HEK293T (cell line): ENCODE data around the gene ARMC3.
"Not testable (repeated sequence)": the region's sequence is repeated elsewhere in the genome, so short reads cannot be mapped to it uniquely, and the experiment has no call there.

ENCODE experiments used
- CTCF ChIA-PET: fragments of 350-600 bp; formaldehyde crosslinking; extraction: SDS; loops from one replicate; lab custom pipeline; 2021; ENCODE audit warnings: antibody characterized with exemption, inconsistent platforms; lab: Yijun Ruan, JAX
- POLR2A ChIA-PET: fragments of 350-600 bp; formaldehyde crosslinking; extraction: SDS; loops from one replicate; lab custom pipeline; 2020; ENCODE audit warnings: antibody characterized with exemption, inconsistent platforms; lab: Yijun Ruan, JAX
- DNase-seq: peaks from one replicate; pipeline ENCODE4 v3.0.0; 2012; ENCODE audit warnings: mixed read lengths; ENCODE audit errors: extremely low spot score
- ARNT ChIP-seq: fragments of 450-650 bp; IDR thresholded peaks from 2 replicates; pipeline ENCODE4 v1.6.1; 2017; ENCODE audit warnings: mild to moderate bottlenecking
- BHLHE40 ChIP-seq: fragments of 450-650 bp; IDR thresholded peaks from 2 replicates; pipeline ENCODE4 v1.6.1; 2016; ENCODE audit warnings: mild to moderate bottlenecking, moderate library complexity, borderline replicate concordance
- CTBP1 ChIP-seq: fragments of 450-650 bp; IDR thresholded peaks from 2 replicates; pipeline ENCODE4 v1.6.1; 2016; ENCODE audit warnings: borderline replicate concordance
- ELF4 ChIP-seq: fragments of 450-650 bp; IDR thresholded peaks from 2 replicates; pipeline ENCODE4 v1.6.1; 2017; ENCODE audit warnings: antibody characterized with exemption
- FOXA1 ChIP-seq: fragments of 450-650 bp; IDR thresholded peaks from 2 replicates; pipeline ENCODE4 v1.6.1; 2016; ENCODE audit warnings: mild to moderate bottlenecking
- FOXK2 ChIP-seq: fragments of 450-650 bp; IDR thresholded peaks from 2 replicates; pipeline ENCODE4 v1.6.1; 2016; ENCODE audit warnings: mild to moderate bottlenecking
- FOXM1 ChIP-seq: fragments of 450-650 bp; IDR thresholded peaks from 2 replicates; pipeline ENCODE4 v1.6.1; 2017; ENCODE audit warnings: mild to moderate bottlenecking, borderline replicate concordance
- HDGF ChIP-seq: fragments of 450-650 bp; IDR thresholded peaks from 2 replicates; pipeline ENCODE4 v1.6.1; 2017; ENCODE audit warnings: antibody characterized with exemption, borderline replicate concordance
- L3MBTL2 ChIP-seq: fragments of 450-650 bp; conservative IDR thresholded peaks from 2 replicates; pipeline ENCODE4 v1.6.1; 2016; ENCODE audit warnings: mild to moderate bottlenecking
- LEF1 ChIP-seq: fragments of 450-650 bp; IDR thresholded peaks from 2 replicates; pipeline ENCODE4 v1.6.1; 2017; ENCODE audit warnings: mild to moderate bottlenecking, borderline replicate concordance
- NFRKB ChIP-seq: fragments of 450-650 bp; IDR thresholded peaks from 2 replicates; pipeline ENCODE4 v1.6.1; 2016; ENCODE audit warnings: mild to moderate bottlenecking, moderate library complexity
- PKNOX1 ChIP-seq: fragments of 450-650 bp; IDR thresholded peaks from 2 replicates; pipeline ENCODE4 v1.6.1; 2016
- SP1 ChIP-seq: fragments of 450-650 bp; IDR thresholded peaks from 2 replicates; pipeline ENCODE4 v1.6.1; 2017
- SUZ12 ChIP-seq: fragments of 450-650 bp; IDR thresholded peaks from 2 replicates; pipeline ENCODE4 v1.6.1; 2016; ENCODE audit warnings: mild to moderate bottlenecking
- TARDBP ChIP-seq: fragments of 450-650 bp; IDR thresholded peaks from 2 replicates; pipeline ENCODE4 v1.6.1; 2016
- ZNF384 ChIP-seq: fragments of 450-650 bp; IDR thresholded peaks from 2 replicates; pipeline ENCODE4 v1.6.1; 2016

The ARMC3 gene

GRCh38 chr10:23063973-23064812 lies 136.3 kb downstream of the ARMC3 start:
- POLR2A ChIA-PET, result no interaction called here
- DNase-seq, result no peak

GRCh38 chr10:23064813-23065114 lies 136.9 kb downstream of the ARMC3 start:
- DNase-seq, CTCF ChIA-PET: not testable (repeated sequence)

More at GRCh38 chr10:23063973-23064812, 136.3 kb downstream of the ARMC3 start:
- TF ChIP-seq TARDBP, result no peak
- TF ChIP-seq FOXK2, result no peak
- no peak for TF ChIP-seq HDGF
- no peak for TF ChIP-seq BHLHE40
- TF ChIP-seq SP1, result no peak
- TF ChIP-seq ARNT, result no peak
- no peak for TF ChIP-seq PKNOX1
- no peak for TF ChIP-seq FOXA1
- TF ChIP-seq ELF4, result no peak
- TF ChIP-seq FOXM1, result no peak
- TF ChIP-seq ZNF384, result no peak
- TF ChIP-seq SUZ12, result no peak
- no peak for TF ChIP-seq L3MBTL2
- no peak for TF ChIP-seq LEF1
- no peak for TF ChIP-seq NFRKB
- no peak for TF ChIP-seq CTBP1
- CTCF ChIA-PET, result no interaction called here

GRCh38 chr10:23065181-23065948 lies 137.5 kb downstream of the ARMC3 start:
- TF ChIP-seq LEF1, result no peak
- no peak for TF ChIP-seq FOXA1
- TF ChIP-seq ELF4, result no peak
- TF ChIP-seq BHLHE40, result no peak
- TF ChIP-seq HDGF, result no peak
- no peak for TF ChIP-seq SUZ12
- no peak for TF ChIP-seq FOXK2
- TF ChIP-seq L3MBTL2, result no peak
- no peak for TF ChIP-seq TARDBP
- TF ChIP-seq CTBP1, result no peak
- TF ChIP-seq PKNOX1, result no peak
- ChIA-PET POLR2A (no interaction called here), CTCF (no interaction called here)
- no peak for DNase-seq

More at GRCh38 chr10:23064813-23065114, 136.9 kb downstream of the ARMC3 start:
- POLR2A ChIA-PET, result not testable (repeated sequence)

GRCh38 chr10:23067337-23067736 lies 139.5 kb downstream of the ARMC3 start:
- ChIA-PET POLR2A (no interaction called here), CTCF (no interaction called here)
- DNase-seq, result no peak
- no peak for TF ChIP-seq ELF4
- TF ChIP-seq PKNOX1, result no peak
- TF ChIP-seq FOXM1, result no peak
- no peak for TF ChIP-seq L3MBTL2
- TF ChIP-seq TARDBP, result no peak
- TF ChIP-seq SUZ12, result no peak
- TF ChIP-seq LEF1, result no peak
- no peak for TF ChIP-seq FOXK2
- no peak for TF ChIP-seq NFRKB
- TF ChIP-seq BHLHE40, result no peak
- TF ChIP-seq HDGF, result no peak
- TF ChIP-seq ZNF384, result no peak
- no peak for TF ChIP-seq SP1
- TF ChIP-seq CTBP1, result no peak
- TF ChIP-seq ARNT, result no peak
- no peak for TF ChIP-seq FOXA1

- POLR2A ChIA-PET, result no interaction called here
- CTCF ChIA-PET, result no interaction called here
- DNase-seq, result peak; percentile 80
- TF ChIP-seq PKNOX1 (no peak), ZNF384 (no peak), CTBP1 (no peak), FOXM1 (no peak), NFRKB (no peak), TARDBP (no peak), L3MBTL2 (no peak), SP1 (no peak), SUZ12 (no peak), FOXK2 (no peak), HDGF (no peak), BHLHE40 (no peak), FOXA1 (no peak), ARNT (no peak), LEF1 (no peak), ELF4 (no peak)
These were observed 140.3 kb downstream of the ARMC3 start for GRCh38 chr10:23067939-23068775.
